Right hindlimb (tissue), 1 donor: ENCODE data around the gene CHN1.

Experiments used
- DNase-seq: peaks from one replicate; pipeline ENCODE4 v3.0.0-alpha.2; 2018

The CHN1 gene

DNA sequence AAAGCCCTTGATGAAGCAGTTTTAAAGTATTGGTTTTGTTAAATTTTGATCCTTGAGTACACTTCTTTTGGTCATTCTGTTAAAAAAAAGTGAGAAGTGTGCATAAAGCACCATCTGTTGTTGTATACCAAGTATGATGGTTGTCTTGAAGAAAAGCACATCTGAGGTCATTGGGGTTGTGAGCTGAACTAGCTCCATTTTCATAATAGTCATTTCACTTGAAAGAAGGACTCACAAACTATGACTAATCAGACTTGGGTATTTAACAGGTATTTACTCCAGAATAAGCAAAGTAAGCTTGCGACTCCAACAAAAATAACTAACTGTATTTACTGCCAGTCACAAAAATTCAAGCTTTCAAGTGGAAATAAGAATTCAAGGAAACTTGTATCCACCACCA, 35.1 kb downstream of the CHN1 start:
- DNase-seq = no peak

DNA sequence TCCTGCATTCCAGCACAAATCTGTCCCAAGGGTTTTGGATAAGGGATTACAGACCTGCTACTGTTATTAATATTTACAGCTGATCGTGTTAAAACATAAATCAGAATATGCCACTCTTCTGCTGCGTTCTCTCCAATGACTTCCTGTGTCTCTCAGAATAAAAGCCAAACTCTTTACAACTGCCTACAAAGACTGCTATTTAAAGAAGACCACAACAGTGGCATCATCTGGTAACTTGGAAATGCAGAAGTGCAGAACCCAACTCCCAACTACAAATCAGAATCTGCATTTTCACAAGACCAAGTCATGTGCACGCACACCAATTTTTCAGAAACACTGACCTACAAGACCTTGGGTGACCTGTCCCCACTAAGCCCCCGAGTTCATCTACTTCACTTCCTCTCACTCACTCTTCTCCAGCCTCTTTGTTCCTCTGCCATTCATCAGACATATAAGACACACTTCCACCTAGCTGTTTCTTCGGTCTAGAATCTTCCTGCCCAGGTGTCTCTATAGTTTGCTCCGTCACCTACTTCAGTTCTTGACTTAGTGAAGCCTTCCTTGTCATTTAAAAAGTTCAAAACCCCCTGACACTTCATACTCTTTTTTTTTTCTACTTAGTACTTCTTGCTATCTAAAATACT, 36.0 kb downstream of the CHN1 start:
- DNase-seq = no peak

DNA sequence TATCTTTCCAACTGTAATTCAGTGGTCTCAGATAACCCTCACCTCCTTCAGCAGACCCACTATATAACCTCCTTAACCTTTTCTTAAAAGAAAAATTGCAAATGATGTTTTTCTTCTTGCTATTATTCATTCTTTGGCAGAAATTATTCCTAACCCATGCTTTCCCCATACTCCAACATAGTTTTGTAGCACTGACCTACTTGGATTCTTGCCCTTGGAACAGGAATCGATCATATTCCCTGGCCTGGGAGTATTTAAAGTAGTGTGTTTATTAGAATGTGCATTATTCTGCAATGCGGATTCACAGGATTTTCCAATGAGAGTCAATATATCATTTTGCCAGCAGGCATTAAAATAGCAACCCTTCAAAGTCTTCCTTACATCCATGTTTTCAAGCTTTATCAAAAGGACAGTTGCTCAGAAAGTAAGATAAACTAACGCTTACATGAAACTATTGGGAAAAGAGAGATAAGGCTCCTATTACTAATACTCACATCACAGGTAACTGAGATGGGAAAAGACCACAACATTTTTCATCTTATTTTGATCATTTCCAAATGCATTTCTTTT, 37.4 kb downstream of the CHN1 start:
- DNase-seq = peak; percentile 57

DNA sequence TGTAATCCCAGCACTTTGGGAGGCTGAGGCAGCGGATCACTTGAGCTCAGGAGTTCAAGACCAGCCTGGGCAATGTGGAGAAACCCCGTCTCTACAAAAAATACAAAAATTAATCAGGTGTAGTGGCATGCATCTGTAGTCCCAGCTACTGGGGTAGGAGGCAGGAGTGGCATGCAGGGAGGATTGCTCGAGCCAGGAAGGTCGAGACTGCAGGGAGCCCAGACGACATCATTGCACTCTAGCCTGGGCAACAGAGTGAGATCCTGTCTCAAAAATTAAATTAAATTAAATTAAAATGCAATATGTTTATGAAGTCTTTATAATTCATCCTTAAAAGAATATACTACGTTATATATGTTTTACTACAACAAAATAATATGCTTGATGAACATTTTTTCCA, 38.1 kb downstream of the CHN1 start:
- DNase-seq = no peak

DNA sequence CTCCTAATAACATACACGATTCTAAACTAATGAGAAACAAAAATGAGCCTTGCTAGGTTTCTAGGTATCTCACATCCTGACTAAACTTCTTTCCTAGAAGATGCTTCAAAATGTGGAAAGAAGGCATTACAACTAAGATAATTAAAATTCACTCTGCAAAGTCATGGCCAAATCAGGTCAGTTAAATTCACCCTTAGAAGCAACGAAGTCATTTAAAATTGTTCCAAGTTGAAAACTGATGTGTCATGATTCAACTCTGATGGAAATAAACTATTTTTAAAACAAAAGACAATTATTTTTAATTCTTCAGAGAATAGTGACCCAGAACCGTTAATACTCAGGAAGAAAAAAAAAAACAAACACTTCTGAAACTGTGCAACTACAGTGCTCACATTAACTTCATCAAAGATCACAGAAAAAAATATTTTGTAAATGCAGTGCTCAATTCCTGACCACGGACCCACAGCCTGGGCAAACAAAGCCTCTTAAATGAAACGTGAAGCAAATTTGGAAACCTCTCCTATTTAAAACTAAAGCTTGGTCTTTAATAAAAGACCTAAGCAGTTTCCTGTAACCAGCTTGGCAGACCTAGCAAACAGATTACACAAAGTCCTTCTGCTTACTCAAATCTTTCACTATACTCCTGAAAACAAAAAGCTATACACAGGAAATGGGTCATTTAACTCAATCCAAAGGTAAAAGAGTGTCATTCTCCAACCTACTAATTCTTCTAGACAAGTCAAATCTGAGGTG, 39.0 kb downstream of the CHN1 start:
- no peak for DNase-seq

DNA sequence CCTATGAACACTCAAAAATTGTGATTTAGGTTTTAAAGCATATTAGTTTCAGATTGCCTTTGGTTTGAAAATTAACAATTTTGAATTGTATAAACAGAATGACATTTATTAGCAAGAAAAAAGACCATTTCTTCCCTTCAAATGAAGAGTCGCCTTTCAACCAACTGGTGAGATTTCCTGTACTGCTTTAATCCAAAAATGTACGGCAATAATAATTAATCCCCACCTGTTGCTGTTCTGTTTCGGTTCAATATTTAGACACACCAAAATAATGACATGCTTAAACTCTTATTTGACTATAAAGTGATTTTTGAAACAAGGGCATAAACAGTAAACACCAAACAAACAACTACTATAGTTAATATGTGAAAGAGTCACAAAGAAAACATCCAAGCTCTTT, 39.6 kb downstream of the CHN1 start:
- no peak for DNase-seq

DNA sequence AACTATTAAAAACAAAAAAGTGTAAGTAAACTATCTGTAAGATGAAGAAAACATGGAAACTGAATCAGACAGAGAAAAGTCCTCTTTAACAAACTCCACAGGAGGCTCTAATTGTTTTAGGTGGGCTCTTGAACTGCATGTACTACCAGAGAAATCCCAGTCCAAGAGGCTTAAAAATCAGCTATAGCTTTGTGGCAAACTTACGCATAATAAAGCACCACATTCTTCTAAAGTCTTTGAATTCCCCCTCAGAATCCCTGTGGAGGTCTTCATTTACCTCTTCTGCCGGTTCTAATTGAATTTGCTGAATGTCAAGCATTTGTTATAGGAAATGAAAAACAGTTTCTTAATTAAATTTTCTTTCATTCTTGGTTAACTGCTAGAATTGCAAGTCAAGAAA, 40.8 kb downstream of the CHN1 start:
- no peak for DNase-seq

DNA sequence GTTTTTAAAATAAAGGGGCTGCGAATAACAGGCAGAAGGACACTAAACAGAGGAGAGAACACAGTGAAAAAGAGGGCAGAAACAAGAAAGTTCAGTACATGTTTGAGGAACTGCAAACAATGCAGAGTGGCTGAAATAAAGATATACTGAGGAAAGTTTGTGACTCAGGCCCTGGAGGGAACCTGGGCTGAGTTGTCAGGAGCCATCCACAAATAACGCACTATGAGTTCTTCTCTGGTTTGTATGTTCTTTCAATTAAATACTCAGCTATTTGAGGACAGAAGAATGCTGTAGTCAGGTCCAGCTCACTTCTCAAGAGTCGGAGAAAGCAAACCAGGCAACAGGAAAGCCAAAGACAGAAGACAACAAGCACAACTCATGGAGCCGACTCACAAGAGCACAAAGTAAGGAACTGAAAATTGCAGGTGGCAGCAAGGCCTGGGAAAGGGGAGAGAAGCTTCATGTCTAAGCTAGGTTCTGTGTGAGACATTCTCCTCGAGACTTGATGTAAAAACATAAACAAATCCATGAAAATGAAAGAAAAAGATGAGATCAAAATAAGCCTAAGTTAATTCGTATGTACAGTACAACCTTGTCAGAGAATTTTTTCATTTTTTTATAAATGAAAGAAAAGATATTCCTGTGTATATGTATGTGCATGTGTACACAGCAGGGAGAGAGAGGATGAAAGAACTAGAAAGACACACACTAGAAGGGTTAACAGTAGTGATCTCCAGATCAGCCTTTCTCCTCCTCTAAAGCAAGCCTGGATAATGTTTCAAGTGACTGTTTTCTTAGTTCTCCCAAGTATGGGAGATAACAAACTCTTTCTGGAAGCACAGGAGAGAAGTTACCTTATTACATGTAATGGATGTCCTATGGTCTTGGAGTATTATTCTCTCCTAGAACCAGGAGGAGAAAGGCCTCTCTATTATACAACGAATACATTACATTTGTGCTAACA, 41.5 kb downstream of the CHN1 start:
- no peak for DNase-seq

DNA sequence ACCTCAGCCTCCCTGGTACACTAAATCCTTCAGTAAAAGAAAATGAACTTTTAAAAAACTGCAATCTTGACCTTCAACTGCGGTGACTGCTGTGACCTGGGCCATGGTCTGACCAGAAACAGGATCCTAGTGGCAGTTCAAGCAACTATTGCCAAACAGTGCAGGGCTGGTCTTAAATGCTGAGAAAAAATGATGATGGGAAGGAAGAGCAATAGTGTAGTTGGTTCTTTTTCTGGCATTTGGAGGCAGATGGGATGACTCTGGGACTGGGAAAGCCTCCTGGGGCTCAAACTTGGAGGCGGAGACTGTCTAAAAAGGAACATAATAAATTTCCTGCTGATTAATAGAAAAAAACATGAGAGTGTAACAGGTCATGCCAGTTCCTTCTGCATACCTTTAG, 45.4 kb downstream of the CHN1 start:
- DNase-seq = no peak

DNA sequence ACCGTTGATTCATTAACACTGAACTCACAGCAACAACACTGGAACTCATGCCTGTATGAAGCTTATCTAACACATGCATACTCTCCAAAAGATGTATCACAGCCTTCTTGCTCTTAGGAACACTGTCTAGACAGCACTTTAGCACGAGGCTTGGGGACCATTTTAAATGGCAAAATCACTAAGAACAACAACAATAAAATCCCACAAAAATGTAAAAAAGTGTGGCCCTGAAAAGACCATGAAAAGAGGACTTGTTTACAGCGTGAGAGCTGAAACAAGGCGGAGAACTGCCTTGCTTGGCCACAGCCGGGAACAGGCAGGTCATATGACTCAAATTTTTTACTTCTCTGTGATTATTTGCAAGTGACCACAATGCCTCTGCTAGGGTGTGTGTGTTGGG, 48.1 kb downstream of the CHN1 start:
- no peak for DNase-seq

DNA sequence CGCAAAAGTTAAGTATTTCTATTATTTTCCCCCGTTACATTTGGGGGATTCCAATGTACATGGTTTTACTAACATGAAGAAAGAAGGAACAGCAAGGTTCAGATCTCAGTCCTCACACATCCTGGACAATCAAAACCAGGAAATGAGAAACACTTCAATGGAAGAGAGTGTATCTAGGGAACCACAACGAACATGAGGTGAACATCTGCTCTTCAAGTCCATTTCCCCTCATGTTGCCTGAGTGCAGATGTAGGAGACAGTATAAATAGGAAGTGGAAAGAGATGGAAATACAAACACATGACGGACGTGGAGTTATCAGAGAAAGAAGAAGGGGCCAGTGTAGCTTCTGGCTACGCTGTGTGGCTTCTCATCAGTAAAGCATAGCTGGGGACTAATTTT, 52.6 kb downstream of the CHN1 start:
- DNase-seq = no peak

DNA sequence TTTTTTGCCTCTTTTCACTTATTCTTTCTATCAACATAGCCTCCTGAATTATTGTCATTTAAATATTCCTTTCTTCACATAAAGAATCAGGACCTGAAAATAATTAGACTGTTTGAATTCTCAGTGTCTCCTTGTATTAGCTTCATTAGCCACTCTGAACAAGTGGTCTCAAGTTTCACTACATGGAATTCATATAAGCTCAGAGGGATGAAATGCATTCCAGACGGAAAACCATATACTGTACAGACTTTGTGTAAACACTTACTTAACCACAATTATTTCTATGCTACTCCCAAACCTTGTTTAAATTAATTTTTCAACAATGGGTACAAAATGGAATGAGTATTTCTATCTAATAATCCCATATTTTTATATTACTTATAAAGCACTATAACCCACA, 53.4 kb downstream of the CHN1 start:
- no peak for DNase-seq

DNA sequence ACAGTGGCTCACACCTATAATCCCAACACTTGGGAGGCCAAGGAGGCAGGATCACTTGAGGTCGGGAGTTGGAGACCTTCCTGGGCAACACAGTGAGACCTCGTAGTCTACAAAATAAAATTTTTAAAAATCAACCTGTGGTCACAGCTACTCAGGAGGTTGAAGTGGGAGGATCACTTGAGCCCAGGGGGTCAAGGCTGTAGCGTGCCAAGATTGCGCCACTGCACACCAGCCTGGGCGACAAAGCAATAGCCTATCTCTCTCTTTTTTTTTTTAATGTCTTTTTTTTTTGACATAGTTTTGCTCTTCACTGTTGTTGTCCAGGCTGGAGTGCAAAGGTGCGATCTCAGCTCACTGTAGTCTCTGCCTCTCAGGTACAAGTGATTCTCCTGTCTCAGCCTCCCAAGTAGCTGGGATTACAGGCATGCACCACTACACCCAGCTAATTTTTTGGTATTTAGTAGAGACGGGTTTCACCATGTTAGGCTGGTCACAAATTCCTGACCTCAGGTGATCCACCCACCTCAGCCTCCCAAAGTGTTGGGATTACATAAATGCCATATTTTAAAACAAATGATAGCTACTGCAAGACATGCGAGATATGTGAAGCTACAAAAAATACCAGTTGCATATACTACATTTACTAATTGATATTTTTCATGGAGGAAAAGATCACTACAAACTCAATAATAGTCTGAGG, 55.0 kb downstream of the CHN1 start:
- no peak for DNase-seq

DNA sequence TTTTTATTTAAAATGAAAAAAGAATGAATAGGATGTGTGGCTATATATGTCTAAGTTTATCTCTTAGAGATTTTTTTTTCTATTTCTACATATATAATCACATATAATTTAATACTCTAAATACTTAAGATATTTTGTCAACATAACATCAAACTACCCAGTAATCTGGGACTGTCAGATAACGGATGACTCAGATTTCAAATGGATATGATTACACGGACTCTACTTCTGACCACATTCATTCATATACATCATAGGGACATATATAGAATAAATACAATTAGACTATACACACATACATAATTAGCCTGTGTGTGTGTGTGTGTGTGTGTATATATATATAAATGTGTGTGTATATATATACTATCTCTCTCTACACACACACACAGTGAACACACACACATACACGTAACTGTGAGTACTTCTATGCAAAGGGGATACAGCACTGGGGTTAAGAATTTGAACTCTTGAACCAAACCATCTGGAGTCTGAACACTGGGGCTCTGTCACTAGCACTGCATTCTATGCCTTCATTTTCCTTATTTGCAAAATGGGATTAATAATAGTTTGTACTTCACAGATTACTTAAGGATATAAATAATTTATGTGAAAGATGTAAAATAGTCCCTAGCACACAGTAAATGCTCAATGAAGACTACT, 59.5 kb downstream of the CHN1 start:
- DNase-seq = no peak

DNA sequence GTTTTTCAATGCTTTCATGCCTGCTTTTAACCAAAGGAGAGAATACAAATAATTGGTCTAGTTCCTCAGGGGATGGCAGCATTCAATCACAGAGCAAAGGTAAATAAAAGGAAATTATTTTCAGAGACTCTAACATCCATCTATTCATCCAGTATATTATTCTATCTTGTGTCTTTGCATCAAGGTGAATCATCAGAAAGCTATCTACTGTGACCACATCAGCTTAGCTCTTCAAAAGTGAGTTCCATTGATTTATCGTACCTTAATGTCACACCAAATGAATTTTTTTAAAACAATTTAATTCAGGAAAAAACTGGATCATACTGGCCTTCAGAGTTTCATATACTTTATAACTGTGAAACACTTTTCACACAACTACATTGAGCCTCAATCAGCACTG, 66.1 kb downstream of the CHN1 start:
- no peak for DNase-seq

DNA sequence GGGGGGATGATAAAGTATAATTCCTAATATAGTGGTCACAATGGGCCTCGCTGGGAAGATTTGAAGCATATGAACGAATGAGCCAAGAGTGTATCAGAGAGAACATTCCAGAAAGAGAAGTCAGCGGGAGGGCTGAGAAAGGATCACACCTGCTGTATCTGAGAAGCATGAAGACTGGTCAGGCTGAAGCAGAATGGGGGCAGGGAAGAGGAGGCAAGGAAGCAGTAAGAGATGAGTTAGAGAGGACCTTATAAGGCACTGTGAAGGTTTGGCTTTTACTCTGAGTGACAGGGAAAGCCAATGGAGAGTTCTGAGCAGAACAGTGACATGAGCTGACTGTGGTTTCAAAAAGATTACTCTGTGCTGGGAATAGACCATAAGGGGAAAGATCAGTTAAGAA, 73.5 kb downstream of the CHN1 start:
- DNase-seq = no peak

DNA sequence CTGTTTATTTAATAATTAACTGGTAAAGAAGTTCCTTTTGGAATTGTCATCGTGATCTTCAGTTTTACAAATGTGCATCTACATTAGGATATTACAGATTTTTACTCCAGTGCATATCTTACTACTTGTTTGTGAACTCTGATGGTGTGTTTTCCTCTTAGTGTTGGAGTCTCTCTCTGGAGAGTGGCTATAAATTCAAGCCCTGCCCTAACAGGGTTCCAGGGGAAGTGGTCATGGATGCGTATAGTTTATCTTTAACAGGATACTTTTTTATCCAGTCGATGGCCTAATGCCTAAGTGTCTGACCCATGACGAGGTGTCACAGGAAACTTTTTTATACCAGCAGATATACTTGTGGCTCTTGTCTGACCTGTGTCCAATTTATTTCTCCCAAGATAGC, 75.4 kb downstream of the CHN1 start:
- DNase-seq = no peak

DNA sequence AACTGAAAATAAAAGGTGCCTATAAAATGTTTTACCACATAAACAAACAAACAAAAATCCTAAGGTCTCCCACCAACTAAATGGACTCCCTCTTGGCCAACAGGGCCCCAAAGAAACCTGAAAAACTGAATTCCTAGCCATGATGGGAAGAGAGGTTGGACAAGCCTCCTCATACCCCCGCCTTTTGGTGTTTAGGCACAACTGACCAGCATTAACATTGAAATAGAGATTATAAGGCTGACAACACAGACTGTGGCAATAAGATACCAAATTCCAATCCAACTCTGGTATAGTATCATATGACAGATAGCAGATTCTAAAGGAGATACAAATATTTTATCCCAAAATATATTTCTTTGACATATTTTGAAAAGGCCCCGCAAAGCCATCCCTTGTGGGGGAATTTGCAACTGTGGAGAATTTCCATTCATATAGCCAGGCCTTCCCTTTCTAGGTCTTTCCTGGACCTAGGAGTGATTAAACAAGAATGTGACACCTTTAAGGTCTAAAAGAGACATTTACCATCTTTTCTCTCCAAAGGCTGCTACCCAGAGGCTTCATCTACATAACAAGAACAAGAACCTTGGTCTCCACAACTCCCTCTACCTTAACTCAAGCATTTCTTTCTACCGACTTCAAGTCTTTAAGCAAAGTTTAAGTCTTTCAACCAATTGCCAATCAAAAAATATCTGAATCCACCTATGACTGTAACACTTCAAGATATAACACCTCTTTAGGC, 80.0 kb downstream of the CHN1 start:
- no peak for DNase-seq

DNA sequence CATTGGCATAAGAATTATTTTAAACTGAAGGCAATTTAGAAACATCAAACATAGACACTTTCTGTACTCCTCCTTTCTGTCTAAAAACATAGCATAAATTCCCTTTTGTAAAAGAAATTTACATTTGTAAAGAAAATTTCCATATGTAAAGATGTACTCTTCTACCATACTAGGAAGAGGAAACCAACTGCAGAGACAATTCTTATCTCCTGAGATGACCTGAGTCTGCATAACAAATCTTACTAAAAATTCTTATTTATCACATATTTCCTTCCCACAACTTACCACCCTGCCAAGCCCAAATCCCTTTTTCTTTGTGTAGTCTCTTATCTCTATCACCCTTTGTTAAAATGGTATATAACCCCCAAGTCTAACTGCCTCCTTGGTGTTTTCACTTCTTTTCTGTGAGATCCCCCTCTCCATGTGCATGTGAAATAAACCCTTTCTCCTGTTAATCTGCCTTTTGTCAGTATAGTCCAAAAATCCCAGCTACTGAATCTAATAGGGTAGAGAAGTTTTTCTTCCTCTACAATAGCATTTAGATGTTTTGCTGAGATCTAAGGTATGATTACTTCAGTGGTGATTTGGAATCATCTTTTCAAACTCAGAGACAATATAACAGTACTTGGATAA, 81.0 kb downstream of the CHN1 start:
- DNase-seq = no peak

DNA sequence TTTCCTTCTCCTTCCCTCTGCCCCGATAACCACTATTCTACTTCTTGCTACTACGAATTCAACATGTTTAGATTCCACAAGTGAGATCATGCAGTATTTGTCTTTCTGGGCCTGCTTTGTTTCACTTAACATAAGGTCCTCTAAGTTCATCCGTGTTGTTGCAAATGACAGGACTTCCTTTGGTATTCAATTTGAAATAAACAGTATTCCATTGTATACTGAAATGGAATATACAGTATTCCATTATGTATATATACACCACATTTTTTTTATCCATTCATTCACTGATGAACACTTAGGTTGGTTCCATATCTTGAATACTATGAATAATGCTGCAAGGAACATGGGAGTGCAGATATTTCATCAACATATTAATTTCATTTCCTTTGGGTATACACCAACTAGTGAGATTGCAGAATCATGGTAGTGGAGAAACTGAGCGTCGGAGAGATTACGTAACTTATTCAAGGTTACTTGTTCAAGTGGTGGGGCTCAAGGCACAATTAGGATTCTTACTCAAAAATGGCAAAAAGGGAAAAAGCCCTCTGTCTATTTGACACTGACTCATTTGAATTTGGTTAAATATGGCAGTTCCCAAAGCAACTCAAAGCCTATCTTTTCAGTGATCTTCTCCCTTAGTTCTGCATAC, 85.1 kb downstream of the CHN1 start:
- DNase-seq = no peak
